Stimulated activated CD4-positive, alpha-beta T cell treated with anti-CD3 and anti-CD28 coated beads, Interleukin-2, amount 100 ng/mL, for 4 hours (primary cell): ENCODE measurements around the gene AFP.

Experiments used
- DNase-seq: peaks from one replicate; pipeline ENCODE4 v3.0.0-alpha.2; 2020; ENCODE audit warnings: low read depth

AFP gene

DNA sequence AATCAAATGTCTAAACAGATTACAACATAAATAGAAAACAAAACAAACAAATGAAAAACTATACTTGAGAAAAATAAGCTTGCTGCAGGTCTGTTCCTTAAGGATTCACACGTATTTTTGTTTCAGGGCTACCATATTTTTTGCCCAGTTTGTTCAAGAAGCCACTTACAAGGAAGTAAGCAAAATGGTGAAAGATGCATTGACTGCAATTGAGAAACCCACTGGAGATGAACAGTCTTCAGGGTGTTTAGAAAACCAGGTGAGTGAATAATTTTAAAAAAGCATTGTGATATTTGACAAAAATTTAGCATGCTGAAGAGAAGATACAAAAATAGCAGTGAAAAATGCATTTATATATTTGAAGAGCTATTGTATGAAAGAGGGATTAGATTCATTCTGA is 2.0 kb downstream of the AFP start:
- DNase-seq, result no peak

DNA sequence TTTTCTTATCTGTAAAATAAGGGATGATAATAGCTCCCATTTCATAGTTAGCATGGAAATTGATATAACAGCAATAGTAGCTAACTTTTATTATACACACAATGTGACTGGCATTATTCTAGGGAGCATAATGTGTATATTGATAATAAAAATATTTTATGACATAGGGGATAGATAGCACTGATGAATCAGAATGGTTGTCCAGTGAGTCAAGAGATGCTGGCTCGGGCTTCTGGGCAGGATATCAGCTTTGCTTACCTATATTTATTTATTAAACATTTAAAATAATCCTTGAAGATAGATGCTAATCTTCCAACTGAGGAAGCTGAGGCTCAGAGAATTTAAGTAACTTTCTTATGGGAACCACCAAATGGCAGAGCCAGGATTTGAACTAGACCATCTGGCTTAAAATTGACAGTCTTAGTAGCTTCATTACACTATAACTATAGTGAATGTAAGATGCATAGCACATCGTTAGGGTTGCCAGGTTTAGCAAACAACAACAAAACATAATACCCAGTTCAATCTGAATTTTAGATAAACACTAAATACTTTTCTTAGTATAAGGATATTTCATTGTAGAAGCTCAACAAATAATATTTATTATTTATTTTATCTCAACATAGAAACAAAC is 2.7 kb downstream of the AFP start:
- no peak for DNase-seq

DNA sequence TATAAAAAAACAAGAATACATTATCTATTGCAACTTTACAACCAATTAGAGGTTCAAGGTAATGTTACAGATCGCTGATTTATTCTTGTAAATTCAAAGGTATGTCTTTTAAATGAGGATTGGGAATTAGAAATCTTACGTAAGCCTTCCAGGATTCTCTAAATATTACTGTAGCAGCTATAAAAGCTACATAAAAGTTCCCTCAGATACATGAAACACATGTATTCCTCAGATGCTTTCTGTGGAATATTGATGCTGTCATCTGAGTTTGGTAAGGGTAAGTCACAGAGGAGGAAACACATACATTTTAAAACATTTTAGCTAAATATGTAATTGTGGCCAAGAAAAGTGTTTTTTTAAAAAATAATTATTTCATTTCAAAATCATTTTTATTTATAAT is 3.4 kb downstream of the AFP start:
- DNase-seq, result no peak

DNA sequence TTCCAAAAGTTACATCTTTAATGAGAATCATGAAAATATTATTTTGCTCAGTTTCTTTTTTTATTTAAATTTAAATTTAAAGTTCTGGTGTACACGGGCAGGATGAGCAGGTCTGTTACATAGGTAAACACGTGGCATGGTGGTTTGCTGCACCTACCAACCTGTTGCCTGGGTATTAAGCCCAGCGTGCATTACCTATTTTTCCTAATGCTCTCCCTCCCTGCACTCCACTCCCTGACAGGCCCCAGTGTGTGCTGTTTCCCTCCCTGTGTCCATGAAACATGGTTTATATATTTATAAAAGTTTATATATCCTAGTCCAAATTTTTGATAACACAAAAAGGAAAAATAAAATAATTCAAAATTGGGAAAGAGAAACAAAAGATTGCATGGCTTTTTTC is 4.0 kb downstream of the AFP start:
- DNase-seq, result no peak

DNA sequence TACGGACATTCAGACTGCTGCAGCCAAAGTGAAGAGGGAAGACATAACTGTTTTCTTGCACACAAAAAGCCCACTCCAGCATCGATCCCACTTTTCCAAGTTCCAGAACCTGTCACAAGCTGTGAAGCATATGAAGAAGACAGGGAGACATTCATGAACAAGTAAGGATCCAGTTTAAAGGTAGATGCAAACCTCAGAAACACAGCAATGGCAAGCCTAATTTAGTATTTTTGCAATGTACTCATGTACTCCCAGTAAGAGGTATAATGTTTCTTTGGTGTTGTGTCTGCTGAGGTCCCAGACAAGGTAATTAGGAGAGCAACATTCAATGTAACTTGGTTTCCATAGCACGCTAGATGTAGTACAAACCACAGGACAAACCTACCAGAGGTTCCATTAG is 4.6 kb downstream of the AFP start:
- DNase-seq, result no peak

DNA sequence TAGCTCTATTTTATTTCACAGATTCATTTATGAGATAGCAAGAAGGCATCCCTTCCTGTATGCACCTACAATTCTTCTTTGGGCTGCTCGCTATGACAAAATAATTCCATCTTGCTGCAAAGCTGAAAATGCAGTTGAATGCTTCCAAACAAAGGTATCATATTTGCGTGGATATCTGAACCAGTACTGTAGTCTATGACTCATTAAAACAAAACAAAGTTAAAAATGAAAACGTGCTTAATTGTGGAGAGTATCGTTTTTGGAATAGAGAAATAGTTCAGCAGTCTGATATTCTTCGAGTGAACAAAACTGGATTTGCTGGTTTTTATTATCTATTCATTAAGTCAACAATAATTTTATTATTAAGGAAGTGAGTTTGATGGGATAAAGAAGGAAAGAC is 6.3 kb downstream of the AFP start:
- DNase-seq, result no peak

DNA sequence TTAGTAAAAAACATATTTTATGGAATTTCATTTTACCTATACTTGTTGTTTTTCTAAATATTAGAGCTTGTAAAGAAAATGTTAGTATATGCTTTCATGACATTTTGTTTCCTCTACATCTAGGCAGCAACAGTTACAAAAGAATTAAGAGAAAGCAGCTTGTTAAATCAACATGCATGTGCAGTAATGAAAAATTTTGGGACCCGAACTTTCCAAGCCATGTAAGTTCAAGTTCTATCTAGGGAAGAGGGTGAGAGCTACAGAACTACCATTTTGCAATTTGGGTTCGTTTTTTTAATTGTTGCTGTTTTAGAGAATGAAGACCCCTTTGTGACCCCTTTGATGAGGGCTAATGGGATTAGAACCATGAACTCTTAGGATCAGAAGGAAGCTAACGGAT is 7.2 kb downstream of the AFP start:
- no peak for DNase-seq

DNA sequence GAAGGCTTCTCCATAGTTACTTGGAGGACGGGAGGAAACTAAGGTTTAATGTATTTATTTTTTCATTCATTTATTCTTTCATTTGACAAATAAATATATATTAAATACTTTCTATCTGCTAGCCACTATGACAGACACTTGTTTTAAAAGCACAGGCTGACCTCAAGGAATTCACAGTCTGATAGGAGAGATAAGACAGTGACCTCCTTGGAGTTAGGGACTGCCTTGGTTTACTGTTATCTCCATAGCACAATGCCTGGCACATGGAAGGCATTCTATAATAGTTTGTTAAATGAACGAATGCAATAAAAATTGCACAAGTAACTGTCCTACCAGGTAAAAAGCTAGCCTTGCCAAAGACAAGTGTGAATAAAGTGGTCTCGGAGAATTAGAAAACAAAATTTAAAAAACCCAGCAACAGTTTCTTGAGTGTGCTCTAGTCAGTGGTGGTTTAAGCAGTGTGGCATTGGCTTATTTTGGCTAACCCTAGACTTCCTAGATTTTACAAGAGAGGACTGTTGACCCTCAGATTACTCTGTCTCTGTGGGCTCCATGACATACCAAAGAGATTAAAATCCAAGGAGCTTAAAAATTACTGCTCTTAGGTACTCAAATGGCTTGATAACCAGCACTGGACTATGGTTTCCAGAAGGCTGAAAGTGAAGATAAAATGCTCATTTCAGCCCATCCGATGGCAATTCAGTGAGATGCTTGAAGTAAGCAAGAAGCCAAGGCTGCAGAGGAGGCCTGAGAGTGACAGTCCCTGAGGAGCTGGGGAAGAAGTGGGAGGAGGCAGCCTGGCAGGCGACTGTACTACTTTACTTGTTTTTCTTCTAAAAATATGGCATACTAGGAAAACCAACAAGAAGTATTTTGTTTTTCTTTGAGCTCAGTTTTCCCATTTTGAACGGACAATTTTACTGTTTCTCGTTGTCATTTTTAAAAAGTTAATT is 9.6 kb downstream of the AFP start:
- no peak for DNase-seq

DNA sequence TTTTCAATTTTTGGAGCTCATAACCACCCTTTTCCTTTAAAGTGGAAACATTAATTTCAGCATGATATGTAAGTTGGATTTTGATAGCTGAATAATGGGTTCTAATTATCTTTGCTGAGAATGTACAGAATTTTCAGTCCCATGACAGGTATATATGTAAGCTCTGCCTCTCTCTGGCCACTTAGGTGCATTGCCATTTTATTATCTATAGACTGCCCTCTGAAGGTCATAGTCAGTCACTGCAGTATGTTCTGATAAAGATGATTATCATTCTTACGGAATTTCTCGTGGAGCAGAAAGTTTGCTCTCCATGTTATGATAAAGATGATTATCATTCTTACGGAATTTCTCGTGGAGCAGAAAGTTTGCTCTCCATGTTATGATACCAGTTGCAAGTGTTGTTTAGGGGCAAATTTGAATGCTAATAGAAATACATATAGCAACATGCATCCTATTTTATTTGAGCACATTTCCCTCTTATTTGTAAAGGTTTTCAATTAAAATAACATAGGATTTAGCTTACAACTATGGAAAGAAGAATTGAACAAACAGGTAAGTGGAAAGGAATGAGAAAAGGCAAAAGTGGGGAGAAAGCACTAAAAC is 10.4 kb downstream of the AFP start:
- DNase-seq, result no peak

DNA sequence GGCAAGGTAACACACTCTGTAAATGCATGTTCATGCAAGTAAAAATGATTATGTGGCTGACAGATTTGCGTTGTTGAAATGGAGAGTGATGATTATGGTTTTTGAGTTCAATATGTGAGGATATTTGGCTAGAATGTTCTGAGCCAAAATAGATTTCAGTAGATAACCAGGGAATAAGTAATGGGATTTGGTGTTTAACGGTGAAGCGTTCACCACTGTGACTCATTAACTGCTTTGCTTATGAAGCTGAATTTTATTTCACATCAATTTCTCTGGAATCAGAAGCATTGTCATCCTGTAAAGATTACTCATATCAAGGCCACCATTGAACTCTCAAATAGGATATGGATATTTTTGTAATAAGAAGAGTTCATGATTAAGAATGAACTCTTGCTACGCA is 11.7 kb downstream of the AFP start:
- DNase-seq, result no peak

DNA sequence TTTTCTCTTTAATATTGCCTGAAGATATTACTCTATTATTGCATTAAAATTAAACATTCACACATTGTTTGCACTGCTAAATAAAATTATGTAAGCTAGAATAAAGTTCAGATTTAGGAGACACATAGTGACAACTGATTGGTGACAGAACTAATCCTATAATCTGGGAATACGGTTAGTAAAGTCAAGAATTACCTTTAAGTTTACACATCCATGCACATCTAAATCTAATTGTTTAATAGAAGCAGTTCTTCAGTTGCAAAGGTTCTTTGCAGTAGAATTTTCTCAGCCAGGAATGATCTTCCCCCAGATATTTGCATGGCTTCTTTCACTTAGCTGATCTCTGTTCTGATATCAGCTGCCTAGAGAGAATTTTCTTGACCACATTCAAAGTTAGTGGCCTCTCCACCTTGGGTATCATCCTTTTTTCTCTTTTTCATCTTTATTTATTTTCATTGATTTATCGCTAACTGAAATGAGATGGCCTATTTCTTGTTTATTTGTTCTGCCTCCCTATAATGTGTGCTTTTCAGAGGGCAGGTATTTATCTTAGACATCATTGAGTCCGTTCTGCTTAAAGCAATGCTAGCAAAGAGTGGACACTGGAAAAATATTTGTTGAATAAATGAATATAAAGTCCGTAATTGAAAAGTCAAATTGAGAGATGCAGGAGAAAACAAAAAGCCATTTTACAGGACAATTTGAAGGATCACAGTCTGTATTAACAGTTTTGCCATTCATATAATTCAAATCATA is 12.6 kb downstream of the AFP start:
- DNase-seq, result no peak

DNA sequence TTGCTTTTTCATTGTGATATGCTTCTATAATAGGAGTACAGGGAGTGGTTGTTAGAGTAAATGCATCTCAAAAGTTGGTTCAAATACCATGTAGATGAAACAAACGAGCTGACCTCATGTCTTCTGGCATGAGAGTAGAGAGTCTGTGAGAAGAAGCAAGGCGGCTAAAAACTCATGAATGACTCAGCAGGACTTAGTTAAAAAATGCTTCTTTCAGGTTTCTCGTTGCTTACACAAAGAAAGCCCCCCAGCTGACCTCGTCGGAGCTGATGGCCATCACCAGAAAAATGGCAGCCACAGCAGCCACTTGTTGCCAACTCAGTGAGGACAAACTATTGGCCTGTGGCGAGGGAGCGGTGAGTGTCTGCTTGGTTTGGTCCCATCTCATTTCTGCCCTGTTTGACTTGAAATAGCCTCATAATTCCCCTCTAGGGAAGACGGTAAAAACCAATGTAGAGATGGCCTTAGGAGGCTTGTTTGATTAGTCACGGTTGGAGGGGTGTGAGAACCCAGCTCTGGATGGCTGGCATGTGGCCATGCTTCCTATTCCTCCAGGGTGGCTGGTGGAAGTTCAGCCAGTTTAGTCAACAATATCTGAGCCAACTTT is 14.5 kb downstream of the AFP start:
- DNase-seq, result no peak

DNA sequence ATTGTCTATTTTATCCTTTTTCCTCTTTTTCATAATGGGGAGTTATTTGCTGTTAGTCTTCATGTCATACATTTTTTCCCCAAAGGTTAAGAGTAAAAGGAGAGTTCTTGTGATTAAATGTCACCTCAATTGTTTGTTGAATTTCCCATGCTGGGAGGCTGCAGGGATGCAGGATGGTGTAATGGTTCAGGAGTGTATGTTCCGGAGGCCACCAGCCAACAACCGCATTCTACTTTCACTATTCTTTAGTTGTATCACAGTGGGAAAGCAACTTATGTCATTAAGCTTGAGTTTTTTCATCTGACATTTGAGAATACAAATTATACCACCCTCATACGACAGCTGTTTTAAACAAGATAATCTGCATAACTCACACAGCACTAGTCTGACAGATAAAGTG is 15.4 kb downstream of the AFP start:
- no peak for DNase-seq

DNA sequence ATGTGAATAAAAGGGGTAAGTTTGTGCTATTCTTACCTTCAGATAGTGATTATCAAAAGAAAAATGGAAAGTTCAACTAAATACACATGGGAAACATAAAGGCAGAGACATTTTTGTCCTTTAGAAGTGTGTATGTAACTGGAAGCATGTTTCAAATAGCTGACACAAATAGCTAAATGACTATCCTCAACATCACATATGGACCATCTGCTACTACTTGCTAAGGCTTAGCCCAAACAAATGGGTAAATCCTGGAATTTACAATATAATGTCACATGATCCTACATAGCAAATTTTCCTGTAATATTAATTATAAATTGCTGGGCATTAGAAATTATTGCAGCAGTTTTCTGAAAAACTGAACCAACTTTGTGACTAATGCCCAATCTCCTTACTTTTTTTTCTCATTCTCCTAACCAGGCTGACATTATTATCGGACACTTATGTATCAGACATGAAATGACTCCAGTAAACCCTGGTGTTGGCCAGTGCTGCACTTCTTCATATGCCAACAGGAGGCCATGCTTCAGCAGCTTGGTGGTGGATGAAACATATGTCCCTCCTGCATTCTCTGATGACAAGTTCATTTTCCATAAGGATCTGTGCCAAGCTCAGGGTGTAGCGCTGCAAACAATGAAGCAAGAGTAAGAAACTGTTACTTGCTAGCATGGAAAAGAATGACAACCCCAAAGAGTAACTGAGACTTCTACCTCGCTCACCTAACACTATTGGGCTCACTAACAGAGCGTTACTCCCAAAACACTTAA is 16.1 kb downstream of the AFP start:
- DNase-seq, result no peak

DNA sequence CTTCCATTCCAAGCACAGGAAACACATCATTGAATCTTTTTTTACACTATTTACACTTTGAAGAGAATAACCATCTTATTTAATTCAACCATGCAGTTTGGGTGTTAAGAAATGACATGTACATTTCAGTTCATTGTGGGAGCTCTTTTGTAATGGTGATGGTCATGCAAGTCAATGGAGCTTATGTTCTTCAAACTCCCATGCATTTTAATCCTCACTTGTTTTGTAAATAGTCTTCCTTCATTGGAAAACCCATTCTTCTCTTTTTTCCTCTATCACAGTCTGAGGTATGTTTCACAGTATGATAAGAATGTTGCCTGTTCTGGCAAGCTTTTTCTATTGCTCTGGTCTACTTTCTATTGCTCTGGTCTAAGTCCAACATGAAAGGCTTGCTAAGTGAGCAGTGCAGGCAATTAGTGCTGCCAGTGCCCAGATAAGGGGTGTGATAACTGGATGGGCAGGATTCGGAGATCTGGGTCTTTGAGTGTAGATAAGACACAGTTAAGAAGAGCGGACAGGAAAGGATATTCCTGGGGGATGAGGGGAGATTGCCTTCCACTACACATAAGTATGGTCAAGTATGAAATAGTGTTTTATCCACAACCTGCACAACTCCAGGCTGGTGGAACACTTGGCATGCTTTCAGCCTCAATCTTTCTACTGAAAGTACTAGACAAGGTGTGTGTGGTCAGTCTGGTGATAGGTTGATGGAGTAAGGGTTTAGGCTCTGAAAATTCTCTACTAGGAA is 17.1 kb downstream of the AFP start:
- DNase-seq, result no peak

DNA sequence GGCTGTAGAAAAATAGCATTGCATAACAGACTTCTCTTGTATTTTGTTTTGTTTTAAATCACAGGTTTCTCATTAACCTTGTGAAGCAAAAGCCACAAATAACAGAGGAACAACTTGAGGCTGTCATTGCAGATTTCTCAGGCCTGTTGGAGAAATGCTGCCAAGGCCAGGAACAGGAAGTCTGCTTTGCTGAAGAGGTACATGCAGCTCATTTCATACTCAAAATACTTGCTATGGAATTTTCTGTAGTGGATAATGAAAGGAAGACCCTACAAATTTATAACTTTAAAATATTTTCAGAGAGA is 17.6 kb downstream of the AFP start:
- DNase-seq, result no peak

DNA sequence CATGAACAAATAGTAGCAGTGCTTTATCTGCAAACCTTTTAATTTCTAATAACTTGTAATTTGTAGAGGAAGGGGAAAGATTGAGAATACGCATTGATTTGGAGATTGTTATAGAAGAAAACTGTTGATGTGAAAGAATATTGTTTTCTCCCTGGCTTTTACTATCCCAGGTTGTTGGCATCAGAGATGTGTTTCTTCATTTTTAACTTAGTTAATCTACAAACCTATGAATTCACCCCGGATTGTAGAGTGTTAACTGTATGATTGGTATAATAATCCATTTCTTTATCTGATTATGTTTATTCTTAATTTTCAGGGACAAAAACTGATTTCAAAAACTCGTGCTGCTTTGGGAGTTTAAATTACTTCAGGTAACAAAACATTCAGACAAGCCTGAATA is 18.9 kb downstream of the AFP start:
- DNase-seq, result no peak

DNA sequence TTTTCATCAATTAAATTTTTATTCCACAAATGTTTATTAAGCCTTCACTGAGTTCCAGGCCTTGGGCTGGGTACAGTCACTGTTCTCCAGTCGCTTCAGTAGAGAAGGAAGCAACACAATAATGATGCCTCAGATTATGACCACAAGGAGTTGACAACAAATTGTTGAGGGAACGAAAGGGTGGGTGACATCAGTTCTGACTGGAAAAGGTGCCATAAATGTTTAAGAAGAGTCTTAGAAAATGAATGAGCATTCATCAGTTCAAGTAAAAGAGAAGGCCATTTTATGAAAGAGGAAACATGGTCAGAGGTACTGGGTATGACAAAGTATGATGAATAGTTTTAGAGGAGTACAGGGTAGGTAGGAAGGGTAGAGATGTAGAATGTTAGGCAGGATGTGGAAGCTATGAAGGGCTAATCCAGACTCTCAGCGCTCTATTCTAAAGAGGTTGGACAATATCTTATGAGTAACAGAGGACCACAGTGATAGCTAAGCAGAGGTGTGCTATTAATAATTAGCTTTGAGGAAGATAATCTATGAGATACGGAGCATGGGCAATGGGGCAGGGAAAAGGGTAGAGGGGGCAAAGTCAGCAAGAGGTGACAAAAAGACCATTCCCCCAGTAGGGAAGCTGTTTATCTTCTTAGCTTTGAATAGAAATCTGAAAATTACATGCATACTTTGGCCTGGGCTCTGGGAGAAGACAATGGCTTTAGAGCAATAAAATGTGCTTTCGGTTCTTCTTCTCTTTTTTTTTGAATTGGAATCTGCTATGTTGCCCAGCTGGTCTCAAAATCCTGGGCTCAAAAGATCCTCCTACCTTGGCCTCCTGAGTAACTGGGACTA is 20.4 kb downstream of the AFP start:
- no peak for DNase-seq

DNA sequence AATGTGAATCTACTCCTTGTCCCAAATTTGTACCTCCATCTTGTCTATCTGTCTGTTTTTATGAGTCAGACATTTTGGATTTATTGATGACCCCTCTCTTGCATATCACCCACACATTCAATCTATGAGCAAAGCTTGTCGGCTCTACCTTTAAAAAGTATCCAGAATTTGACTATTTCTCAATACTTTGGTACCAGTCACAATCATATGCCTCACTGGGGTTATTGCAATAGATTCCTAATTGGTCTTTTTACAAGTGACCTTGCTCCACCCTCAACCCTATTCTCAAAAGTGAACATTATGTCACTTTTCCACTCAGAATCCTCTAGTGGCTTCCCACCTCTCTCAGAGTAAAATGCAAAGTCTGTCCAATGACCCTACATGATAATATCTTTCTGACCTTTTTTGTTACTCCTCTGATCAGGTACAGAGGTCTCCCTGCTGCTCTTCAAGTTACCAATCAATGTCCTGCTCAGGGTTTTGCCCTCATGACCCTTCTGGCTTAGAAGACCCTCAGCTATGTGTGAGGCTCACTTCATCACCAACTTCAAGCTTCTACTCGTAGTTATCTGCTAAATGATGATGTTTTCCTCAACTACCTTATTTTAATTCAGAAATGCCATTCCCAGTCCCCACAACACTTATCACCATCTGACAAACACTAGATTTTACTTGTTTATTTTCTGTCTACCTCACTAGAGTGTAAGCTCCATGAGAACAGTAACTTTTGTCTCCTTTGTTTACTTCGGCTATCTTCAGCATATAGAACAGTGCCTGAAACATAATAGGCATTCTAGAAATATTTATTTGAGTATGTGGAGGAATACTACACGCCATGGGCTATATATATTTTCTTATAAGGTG is 22.4 kb downstream of the AFP start:
- DNase-seq, result no peak
